SKM-1 treated with dmso at 0.1 percent for 144 hours (cell line): ENCODE measurements around the gene PLEKHA6.
A peak's percentile ranks its signal among the peaks of the same experiment; 100 is the strongest.

Experiments used
- DNase-seq: peaks from one replicate; lab custom pipeline; 2025; ENCODE audit not compliant: unreplicated experiment; lab: John Stamatoyannopoulos, UW

The PLEKHA6 gene

GRCh38 chr1:204192589-204193352 is 167.0 kb downstream of the PLEKHA6 start:
- no peak for DNase-seq

GRCh38 chr1:204192046-204192445 is 167.7 kb downstream of the PLEKHA6 start:
- DNase-seq, result no peak

DNA sequence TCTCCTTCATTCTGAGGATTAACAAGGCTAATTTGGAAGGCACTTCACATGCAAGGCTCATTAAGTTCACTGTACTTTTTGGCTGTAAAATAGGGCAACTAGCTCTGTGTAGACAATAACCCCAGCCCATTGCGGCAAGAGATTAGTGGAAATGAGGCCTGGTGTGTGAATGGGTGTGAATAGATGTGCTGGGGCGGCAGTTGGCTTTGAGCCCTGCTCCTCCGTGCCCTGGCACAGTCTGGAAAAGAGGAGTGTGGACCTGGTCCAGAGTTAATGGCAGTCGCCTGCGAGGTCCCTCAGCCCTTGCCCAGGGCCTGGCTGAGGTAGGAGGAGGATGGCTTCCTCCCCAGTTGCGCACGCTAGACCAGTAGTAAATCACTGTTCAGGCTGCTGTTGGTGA is 168.3 kb downstream of the PLEKHA6 start:
- no peak for DNase-seq

DNA sequence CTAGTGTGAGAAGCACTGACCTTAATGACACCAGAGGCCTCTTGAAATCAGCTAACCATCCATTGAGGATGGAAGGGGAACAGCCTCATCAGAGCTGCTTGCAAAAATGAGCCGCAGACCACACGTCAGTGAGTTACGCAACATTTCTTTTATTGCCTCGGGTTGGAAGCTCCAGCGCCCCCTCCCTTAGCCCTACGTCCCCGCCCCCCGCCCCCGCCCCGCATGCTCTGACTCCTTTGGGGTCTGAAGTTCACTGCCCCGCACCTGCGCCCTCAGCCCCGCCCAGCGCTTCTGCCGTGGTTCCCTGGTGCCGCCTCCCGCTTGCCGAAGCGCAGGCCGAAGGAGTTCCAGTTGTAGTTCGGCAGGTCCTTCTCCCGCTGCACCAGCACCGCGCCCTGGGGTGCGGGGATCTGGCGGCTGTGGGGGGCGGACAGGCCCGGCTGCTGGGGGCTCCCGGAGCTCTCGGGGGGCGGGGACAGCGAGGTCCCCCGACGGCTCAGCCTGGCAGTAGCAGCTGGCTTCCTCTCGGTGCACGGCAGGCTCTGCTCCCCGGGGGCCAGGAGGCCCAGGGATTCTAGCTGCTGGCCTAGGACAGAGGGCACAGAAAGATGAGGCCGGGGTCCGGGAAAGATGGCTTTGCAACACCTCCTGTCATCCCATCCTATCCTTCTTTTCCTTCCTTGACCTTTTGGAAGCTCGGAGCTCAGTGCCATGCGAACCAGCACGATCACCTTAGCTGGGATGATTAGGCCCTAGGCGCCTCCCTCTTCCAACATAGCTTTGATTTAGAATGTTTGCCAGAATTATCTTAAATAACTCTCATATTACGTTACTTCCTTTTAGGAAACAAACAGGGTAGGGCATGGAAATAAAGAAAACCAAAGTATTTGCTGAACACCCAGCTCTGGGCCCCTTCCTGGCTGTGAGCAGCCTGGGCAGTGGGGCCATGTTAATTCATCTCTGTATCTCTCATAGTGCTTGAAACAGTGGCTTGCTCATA is 169.2 kb downstream of the PLEKHA6 start:
- peak; percentile 95 for DNase-seq

- DNase-seq, result no peak
Measured at GRCh38 chr1:204188959-204189639, 170.6 kb downstream of the PLEKHA6 start.

DNA sequence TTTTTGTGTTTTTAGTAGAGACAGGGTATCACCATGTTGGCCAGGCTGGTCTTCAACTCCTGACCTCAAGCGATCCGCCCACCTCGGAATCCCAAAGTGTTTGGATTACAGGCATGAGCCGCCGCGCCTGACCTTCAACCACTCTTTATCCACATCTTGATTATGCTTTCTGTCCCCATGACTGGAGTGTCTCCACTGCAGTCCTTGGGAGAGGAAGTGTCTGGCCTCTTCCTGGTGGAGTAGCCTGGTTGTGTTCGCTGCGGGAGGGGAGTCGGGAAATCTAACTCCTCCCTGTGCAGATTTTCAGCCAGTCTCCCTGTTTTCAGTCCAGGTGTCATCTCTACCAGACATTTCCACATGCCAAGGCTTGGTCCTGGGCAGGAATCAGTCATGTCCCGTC is 173.1 kb downstream of the PLEKHA6 start:
- DNase-seq, result no peak

- no peak for DNase-seq
Measured at GRCh38 chr1:204181116-204181515, 178.6 kb downstream of the PLEKHA6 start.

- no peak for DNase-seq
Measured at GRCh38 chr1:204180133-204180532, 179.6 kb downstream of the PLEKHA6 start.

GRCh38 chr1:204178487-204179281 is 181.0 kb downstream of the PLEKHA6 start:
- DNase-seq, result no peak

DNA sequence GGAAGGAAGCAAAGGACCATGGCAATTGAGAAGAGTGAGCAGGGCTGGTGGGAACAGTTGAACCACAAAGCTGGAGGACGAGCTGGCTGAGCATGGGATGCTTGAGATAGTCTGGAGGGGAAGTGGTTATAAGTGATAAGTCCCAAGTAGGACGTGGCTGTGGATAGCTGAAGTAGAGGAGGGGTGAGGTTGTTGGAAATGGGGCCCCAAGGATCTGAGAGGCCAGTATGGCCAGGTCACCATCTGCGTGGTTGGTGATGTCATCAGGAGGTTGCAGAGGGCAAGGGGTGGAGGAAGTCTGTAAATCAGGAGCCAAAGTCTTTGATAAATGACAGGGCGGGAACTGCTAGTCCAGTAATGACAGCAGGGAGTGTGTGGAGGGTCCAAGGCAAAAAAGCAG is 182.6 kb downstream of the PLEKHA6 start:
- DNase-seq, result no peak

DNA sequence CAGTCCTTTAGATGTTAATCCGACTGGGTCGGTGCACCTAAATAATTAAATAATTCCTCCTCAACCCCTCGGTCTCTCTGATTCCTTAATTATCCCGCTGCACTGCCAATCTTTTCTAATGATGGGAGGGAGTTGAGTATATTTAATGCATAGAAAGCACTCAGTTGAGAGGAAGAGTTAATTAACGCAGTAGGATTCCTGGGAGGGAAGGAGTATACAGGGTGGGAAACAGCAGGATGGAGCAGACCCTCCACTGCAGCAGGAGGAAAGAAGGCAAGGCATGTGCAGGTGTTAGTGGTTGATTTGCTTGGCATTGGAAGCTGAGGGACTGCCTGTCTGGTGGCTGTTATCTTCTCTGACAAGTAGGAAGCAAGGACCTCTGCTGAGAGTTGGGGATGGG is 183.7 kb downstream of the PLEKHA6 start:
- no peak for DNase-seq

DNA sequence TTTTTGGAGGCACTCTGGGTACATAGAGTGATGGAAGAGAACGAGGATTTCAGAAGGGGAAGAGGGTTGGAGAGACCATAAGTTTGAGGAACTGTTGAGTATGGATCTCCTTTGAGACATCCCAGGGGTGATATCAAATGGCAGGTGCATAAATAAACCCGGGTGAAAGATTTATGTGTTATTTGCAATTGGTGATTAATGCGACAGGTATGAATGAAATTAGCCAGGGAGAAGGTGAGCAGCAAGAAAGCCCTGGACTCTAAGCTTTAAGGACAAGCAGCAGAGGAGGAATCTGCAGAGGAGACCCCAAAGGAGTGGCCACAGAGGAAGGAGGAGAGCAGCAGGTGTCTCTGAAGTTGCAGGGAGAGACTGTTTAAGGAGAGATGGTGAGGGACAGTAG is 184.8 kb downstream of the PLEKHA6 start:
- no peak for DNase-seq

- DNase-seq, result no peak
Measured at GRCh38 chr1:204172404-204173029, 187.2 kb downstream of the PLEKHA6 start.

DNA sequence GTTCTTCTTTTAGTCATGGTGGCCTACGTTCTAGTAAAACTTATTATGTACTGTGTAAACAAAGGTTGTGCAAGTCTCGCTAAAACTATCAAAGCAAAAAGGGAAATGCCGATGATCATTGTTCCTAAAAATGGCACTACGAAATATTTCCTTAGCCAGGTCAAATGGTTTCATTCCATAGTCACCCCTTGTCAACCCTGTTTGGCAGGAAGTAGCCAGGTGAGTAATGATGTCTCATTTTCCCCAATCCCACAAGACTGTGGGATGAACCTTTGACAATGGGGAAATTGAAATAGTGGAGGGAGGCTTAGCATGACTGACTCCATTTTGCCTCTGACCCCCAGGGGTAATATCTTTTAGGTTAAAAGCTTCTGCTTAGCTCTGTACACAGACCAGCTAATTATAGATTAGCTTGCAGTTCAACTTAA is 188.0 kb downstream of the PLEKHA6 start:
- no peak for DNase-seq

DNA sequence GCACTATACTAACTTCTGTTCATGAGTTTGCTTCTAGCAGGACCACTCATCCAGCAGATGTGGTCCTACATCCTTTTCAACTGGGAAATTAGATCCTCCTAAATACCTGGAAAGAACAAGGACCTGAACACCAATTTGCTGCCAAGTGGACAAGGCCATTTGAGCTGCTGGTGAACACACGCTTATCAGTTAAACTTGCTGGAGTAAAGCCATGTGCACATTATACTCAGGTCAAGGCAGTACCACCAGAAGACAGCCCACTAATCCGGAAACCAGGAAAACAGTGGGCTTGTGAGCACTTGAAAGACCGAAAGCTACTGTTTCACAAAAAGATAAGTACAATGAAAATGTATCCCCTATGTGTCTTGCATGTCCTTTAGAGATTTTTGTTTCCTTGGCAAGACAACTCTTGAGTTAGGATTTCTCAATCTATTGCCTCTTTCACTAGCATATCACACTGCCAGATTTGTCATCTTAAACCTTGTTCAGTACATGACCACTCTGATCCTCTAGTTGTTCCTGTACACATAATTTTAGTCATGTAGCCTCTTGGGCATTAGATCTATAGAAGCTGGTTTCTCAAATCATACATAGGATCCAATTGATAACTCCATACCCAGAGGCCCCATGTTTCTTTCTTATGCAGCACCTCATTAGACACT is 189.1 kb downstream of the PLEKHA6 start:
- no peak for DNase-seq

DNA sequence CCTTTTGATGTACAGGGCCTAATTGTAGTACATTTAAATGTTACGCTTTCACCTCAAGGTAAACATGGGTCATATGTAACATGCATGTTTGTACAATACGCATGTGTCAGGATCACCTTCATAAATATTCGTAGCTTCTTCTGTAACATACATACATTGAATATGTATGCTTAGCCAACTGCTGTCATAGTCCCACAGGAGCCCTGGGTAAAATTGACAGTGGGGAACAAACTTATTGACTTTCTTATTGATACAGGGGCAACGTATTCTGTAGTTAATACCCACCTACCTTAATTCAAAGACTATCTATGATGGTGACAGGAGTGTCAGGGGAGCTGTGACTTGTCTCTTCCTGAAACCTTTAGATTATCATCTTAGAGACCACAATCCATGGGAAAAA is 189.9 kb downstream of the PLEKHA6 start:
- no peak for DNase-seq
